Dedifferentiated amniotic fluid mesenchymal stem cell (primary cell): ENCODE measurements around the gene GNB1.
A peak's percentile ranks its signal among the peaks of the same experiment; 100 is the strongest.

Source experiments
- DNase-seq: peaks from one replicate; pipeline ENCODE4 v3.0.0-alpha.2; 2016; ENCODE audit errors: extremely low spot score

GNB1 gene

DNA sequence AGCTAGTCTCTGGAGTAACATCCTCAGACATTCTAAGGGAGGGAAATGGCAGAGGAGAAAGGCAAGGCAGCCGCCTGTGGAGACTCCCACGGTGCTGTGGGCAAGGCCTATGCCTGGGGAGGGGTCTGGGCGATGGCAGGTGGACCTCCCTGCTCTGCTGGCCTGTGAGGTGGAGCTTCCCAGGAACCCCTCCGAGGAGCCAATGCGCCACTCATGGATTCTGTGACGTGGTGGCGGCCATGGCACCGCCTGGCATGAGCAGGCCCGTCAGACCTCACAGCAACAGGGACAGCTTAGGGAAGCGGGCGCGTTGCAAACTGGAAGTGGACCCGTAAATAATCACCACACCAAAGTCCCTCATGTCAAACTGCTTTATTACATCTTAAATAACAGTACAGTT is 106.0 kb downstream of the GNB1 start:
- DNase-seq, result no peak

DNA sequence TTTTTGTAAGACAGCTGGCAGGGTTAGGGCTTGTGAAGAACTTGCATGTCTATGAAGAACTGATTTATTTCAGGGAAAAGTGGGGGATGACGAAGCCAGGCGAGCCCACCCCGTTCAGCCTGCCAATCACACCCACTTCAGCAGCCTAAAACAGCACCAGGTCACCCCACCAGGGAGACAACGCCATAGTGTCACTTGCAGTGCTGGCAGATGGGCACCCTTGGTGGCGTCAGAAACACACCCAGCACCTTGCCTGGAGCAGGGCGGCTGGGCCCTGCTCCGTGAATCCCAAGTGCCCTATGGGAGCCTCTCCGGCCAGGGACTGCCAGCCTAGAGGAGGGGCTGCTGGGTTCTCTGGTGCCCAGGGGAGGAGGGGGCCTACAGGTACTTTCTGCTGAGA is 107.6 kb downstream of the GNB1 start:
- no peak for DNase-seq

DNA sequence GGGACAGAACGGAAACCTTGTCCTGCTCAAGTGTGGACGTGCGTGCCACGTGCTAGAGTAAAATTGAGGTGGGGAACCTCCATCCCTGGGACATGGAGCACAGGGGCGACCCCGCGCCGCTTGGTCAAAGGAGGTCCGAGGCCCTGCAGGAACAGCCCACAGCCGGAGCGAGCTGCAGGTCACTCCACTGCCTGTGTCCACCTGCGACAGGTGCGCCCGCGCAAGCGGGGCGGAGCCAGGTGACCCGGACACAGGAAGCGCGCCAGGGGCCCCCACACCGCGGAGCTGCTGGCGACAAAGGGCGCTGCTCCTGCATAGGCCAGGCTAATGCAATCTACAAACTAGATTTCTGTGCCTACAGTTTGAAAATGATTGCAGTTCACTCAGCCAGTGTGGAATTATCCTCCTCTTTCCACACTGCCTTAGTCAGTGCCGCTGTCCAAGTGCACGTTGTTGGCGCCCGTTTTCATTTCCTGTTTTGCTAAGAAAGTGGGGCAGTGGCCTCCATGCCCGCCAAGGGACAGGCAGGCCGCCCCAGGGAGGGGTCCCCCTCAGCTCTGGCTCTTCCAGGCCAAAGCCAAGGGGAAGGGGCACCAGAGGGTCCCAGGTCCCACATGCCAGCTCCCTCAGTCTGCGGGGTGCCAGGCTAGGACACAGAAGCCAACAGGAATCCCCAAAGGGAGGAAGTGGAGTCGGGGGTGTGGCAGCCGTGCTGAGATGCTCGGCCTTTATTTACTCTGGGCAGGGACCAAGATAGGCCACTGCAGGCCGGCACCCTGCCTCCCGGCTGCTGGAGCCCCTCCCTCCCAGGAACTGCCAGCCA is 108.3 kb downstream of the GNB1 start:
- peak; percentile 42 for DNase-seq

DNA sequence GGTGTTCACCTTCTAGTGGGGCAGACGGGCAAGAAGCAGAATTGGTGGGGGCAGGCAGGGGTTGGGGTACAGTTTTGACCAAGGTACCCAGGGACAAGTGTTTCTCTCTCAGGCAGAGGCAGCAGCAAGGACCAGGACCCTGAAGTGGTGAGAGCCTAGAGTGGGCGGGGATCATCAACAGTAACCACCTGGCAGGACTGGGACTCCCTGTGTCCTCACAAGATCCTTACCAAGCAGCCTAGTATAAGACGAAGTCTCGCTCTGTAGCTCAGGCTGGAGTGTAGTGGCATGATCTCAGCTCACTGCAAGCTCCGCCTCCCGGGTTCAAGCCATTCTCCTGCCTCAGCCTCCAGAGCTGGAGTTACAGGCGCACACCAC is 109.4 kb downstream of the GNB1 start:
- DNase-seq, result no peak

DNA sequence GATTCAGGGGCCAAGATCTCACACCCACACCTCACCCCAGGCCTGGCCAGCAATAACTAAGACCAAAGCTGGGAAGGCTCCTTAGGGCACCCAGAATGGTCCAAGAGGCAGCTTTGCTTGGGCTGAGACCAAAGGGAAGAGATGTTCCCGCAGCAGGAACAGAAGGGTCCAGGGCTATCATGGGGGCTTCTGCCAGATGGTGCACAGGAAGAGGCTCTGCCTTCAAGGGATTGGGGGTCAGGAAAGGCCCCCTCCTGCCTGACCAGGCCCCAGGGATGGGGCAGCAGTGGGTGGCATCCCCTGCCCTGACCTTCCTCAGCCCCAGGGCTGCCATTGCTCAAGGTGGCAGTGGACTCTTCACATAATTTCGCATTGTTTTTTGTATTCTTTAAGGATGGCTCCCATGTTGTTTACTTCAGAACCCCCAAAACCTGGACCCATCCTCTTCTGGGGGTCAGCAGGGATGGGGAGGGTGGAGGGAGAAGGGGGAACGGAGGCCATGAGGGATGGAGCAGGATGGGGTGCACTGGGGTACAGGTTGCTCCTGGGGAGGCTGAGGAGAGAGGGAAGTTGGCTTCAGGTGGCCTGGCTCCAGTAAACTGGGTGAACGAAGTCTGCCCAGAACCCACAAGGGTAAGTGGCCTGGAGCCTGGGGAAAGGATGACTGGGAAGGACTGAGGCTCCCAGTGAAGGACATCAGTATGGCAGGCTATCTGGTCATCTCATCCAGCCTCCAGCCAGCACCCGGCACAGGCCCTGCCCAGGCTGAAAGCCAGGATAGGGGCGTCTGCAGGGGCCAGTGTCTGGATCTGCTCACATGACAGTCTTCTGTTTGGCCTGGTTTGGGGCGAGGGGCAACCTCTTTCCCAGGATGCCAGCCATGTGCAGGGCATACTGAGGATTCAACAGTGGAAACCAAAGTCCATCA is 110.0 kb downstream of the GNB1 start:
- DNase-seq, result no peak

DNA sequence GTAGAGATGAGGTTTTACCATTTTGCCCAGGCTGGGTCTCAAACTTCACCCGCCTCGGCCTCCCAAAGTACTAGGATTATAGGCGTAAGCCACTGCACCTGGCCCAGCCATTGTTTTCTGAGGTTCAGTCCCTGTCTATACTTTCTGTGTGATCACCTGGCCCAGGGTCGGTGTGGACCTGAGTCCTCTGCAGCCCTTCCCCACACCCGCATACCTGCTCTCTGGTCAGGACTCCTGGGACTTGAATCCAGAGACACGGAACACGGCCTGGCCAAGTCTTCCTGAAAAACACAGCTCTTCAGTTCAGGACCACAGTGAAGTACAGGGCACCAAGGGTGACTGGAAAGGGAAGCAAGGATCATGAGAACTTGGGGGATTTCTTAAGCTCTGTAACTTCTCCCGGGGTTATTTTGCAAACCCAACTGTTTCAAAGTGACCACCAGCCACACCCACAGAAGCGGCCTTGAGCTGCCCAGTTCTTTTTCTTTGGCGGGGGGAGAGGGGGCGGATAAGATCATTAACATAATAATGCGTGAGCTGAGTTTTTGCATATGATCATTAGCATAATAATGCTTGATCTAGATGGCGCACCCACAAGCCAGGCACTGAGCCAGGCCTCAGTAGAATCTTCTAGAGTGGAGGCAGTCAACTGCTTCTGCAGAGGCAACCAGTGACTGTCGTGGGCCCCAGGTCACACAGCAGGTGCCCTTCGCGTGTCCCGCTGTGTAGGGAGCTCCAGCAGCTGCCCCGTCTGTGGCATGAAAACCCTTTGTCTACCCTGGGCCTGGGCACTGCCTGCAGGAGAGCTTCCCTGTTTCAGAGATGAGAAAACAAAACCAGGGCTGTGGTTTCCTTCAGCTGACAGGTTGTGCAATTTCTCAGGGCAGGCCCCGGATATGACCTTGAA is 110.9 kb downstream of the GNB1 start:
- no peak for DNase-seq

DNA sequence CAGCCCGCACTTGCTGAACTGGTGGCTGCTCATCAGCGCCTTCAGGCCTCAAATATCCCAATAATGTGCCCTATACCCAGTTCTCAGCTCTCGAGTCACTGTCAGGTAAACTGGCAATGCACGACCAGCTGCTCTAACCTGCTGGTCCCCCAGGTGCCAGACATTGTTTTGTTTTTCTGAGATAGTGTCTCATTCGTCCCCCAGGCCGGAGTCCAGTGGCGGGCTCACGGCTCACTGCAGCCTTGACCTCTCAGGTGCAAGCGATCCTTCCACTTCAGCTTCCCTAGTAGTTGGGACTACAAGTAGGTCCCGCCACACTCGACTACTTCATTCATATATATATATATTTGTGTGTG is 111.6 kb downstream of the GNB1 start:
- DNase-seq, result no peak

DNA sequence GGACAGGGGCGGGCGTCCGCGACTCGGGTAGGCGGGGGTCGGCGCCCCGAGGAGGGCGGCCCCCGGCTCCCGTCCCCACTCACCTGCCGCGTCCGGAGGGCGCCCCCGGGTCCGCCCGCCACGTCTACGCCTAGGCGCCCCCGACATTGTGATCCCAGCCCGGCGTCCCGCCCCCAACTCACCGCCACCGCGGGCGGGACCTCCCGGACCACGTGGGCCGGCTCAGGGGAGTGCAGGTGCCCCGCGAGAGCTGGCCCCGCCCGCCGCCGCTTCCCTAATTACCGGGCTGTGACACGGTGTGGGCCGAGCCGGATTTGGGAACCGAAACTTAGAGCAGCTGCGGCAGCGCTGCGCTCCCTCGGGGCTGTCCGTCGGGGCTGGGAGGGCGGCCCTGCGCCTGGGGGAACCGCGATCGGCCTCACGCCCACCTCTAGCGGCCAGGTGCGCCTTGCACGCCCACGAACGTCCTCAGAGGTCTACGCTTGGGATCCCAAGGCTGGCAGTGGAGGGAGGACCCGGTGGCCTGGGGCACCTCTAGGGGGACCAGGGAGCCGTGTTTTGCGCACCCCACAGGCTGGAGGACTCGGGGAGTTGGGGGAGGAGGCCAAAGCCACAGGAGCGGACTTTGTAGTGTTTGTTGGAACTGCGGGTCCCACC is 112.1 kb downstream of the GNB1 start:
- DNase-seq, result no peak

DNA sequence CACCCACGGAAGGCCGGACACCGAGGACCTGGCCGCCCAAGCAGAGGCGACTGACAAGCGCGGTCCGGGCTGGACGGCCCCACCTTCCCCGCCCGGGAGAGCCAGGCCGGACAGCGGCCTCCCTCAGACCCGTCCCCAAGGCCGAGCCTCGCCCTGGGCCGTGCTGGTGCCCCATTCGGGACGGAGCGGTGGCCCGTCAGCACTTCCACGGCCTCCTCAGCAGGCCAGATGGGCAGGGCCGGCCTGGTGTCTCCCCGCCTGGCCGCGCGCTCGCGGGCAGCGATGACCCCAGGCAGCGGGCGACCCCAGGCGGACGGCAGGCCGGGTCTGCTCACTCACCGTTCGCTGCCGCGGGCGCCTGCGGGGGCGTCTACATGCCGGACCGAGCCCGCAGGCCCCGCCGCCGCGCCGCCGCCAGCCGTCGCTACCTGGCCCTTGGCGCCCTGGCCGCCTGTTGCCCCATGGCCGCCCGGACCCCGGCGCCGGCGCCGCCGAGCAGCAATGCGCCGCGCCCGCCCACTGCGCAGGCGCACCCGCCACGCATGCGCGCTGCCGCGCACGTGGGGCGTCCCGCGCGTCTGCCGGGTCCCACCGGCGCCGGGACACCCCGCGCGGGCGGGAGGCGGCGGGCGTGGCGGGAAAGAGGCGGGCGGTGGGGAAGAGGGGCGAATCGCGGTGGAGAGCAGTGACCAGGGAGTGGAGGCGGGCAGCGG is 112.8 kb downstream of the GNB1 start, which contains the start of gene NADK:
TSS of gene NADK (minus strand) at position 521 of the 713 bp plus-strand sequence. CDS start 13,064 bp downstream, outside the sequence.
- peak; percentile 27 for DNase-seq

DNA sequence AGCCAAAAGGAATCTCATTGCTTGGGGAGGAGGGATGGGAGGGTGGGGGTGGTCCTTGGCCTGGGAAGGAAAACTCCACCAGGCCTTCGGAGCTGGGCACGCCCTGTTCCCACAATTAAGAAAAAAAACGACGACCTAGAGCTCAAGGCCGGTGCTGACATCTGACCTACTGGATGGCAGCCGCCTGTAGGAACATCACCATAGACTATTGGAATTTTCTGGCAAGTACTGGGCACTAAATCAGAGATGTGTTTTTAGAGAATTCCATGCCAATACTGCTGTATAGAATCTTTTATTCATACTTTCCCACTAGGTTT is 113.3 kb downstream of the GNB1 start:
- DNase-seq, result no peak

DNA sequence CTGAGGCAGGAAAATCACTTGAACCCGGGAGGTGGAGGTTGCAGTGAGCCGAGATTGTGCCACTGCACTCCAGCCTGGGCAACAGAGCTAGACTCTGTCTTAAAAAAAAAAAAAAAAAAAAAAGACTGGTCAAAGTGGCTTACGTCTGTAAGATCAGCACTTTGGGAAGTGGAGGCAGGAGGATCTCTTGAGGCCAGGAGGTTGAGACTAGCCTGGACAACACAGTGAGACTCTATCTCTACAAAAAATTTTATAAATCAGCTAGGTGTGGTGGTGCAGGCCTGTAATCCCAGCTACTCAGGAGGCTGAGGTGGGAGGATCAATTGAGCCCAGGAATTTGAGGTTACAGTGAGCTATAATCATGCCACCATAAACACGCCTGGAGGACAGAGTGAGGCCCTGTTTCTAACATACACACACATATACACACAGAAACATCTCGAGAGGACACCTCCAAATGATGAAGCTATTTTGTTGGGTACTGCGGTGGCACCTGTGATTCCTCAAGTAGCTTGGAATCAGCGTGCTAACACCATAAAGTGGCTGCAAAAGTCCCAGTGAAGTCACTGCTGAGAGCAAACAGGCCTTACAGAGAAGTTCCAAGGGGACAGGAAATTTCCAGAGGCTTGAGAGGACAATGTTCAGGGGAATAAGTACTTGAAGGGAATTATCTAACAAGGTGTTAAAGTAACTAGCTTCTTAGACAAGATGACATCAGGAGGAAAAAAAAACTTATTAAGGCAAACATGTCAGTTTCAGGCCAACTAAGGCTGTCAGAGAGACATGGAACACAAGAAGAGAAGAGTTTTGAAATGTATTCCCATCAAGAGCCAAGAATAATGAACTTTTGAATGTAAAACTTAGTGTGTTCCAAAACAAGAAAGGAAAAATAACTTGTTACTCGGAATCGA is 114.0 kb downstream of the GNB1 start:
- peak; percentile 33 for DNase-seq

DNA sequence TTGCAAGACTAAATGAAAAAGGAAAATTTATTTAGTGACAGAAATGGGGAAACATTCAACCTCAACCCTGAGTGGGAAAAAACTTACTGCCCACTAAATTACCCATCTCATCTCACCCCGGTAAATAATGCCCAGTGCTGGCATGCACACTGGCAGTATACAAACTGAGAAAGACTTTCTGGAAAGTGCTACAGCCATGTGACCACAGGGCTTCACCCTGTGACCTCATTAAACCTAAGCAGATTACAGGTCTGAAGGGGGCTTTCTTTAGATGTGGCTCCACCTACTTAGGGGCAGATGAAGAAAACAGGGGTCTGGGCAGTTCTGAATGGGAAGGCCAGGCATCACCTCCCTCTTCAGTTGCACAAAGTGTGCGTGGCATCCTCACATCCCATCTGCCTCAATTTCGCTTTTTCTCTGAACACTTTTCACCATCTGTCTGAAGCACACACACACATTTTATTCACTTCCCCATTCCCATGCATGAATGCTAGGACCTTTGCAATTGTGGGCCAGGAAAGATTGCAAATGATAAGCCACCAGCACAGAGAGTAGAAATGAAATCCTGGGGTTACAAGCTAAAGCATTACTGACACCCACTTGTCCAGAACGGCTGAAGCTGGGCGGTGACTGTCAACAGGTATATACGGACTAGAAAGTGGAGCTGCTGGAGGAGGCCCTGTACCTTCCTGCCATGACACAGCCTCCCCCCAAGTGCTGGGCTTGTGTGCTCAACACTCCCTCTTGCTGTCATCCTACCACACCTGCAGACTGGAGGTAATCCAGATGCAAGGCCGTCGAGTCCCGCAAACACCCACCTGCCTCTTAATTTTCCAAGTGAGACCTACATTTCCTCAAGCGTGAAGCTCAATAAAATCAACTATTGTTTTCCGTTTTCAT is 115.3 kb downstream of the GNB1 start:
- DNase-seq, result no peak

DNA sequence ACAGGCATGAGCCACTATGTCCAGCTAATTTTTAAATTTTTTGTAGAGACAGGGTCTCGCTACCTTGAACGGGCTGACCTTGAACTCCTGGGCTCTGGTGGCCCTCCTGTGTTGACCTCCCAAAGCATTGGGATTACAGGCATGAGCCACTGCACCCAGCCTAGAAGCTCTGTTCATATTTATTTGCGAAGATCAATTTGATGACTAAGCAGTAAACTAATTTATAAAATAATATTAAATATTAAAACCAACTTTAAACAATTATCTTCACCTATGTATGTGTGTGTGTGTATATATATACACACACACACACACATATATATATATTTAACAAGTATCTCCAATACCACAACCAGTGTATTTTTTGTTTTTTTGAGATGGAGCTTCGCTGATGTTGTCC is 117.0 kb downstream of the GNB1 start:
- no peak for DNase-seq

DNA sequence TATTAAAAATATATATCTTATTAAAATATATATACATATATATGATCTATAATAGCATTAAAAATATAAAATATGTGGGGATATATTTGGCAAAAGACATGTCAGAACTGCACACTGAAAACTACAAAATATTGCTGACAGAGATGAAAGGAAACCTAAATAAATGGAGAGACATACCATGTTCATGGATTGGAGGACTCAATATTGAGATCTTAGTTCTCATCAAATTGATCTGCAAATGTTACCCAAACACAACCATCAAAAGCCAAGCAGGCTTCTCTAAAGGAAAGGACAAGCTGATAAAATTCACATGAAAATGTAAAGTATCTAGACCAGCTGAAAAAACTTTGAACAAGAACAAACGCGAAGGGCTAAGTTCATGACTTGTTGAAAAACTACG is 119.8 kb downstream of the GNB1 start:
- no peak for DNase-seq

DNA sequence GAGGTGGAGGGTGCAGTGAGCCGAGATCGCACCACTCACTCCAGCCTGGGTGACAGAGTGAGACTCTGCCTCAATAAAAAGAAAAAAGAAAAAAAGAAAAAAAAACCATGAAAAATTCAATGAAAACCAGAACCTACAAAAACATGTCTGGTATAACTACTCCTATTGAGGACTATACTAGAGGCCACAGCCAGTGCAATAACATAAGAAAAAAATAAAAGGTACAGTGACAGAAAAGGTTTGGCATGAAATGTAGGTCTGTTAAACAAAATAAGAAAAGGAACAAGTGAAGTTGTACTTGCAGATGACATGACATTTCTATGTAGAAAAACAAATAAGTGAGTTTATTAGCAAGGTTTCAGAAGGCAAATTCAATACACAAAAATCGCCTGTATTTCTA is 120.8 kb downstream of the GNB1 start:
- DNase-seq, result no peak

DNA sequence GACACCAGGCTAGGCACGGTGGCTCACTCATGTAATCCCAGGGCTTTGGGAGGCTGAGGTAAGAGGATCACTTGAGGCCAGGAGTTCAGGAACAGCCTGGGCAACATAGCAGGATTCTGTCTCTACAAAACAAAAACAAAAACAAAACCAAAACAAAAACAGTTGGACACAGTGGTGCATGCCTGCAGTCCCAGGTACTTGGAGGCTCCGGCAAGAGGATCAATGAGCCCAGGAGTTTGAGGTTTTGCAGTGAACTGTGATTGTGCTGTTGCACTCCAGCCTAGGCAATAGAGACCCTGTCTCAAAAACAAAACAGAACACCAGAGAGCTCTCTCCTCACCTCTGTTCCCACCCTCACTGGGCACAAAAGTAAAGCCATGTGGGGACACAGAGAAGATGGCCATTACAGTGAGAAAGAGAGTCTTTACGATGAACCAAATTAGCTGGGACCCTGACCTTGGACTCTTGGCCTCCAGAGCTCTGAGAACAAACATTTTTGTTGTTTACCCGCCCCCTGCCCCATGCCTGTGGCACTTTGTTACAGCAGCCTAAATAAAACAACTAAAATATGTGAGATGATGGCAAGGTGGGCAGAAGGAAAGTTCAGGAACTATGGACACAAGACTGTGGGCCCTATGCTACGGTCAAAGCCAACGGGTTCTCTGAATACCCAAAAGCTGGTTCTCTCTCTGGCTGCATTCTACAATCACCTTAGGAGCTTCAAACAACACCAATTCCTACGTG is 122.5 kb downstream of the GNB1 start:
- DNase-seq, result no peak

DNA sequence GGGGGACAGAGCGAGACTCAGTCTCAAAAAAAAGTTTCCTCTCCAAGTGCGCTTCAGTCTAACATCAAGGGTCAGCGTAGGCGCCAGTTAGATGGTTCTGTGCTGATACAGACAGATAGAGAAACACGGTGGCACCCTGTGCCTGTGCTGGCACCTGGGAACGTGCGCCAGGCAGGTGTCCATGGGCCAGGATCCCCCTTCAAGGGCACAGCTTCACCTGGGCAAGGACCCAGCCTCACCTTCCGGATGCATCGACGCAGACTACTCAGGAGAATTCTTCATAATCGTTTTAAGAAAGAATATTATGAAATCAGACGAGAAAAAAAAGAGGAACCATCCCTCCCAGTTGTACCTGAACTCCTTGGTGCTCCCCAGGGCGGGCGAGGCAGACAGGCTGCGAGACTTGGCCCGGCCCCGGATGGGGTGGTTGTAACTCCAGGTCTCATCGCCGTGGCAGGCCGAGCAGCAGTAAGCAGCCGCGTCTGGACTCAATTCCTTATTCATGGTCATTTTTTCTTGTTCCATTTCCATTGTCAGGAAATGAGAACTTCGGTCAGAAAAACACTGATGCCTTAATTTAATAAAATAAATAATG is 125.9 kb downstream of the GNB1 start:
- no peak for DNase-seq
